GM18511 (cell line): ENCODE measurements around the gene HIP1R.

Experiments used
- ATAC-seq: cut with Tn5 transposase; IDR thresholded peaks from one replicate; pipeline ENCODE4 v1.9.1; 2021; ENCODE audit warnings: mild to moderate bottlenecking, moderate library complexity; ENCODE audit not compliant: unreplicated experiment

Gene HIP1R

GRCh38 chr12:122846622-122847515 is 11.6 kb downstream of the HIP1R start:
- ATAC-seq, result no peak

GRCh38 chr12:122847516-122847836 is 12.2 kb downstream of the HIP1R start:
- ATAC-seq, result no peak

- no peak for ATAC-seq
These were observed 12.7 kb downstream of the HIP1R start for GRCh38 chr12:122847921-122848421.

GRCh38 chr12:122848471-122849351 is 13.5 kb downstream of the HIP1R start:
- ATAC-seq, result no peak

GRCh38 chr12:122849352-122850047 is 14.2 kb downstream of the HIP1R start:
- ATAC-seq, result no peak

GRCh38 chr12:122850048-122850445 is 14.8 kb downstream of the HIP1R start:
- ATAC-seq, result no peak

GRCh38 chr12:122850695-122851350 is 15.6 kb downstream of the HIP1R start:
- ATAC-seq, result no peak

- no peak for ATAC-seq
These were observed 16.6 kb downstream of the HIP1R start for GRCh38 chr12:122851820-122852219.

GRCh38 chr12:122852336-122853275 is 17.3 kb downstream of the HIP1R start:
- no peak for ATAC-seq

- no peak for ATAC-seq
These were observed 18.5 kb downstream of the HIP1R start for GRCh38 chr12:122853582-122854245.

GRCh38 chr12:122854554-122854953 is 19.3 kb downstream of the HIP1R start:
- no peak for ATAC-seq

- ATAC-seq, result no peak
These were observed 20.0 kb downstream of the HIP1R start for GRCh38 chr12:122855071-122855829.

GRCh38 chr12:122855928-122856831 is 20.9 kb downstream of the HIP1R start:
- ATAC-seq, result no peak

- ATAC-seq, result no peak
These were observed 21.9 kb downstream of the HIP1R start for GRCh38 chr12:122856999-122857671.

GRCh38 chr12:122858171-122858570 is 22.9 kb downstream of the HIP1R start:
- no peak for ATAC-seq

GRCh38 chr12:122858591-122859302 is 23.5 kb downstream of the HIP1R start:
- ATAC-seq, result no peak
